IPS-NIHi7 (cell line): ENCODE measurements around the gene TOMM5.
"Not testable (repeated sequence)": the region's sequence is repeated elsewhere in the genome, so short reads cannot be mapped to it uniquely, and the experiment has no call there.

Source experiments
- DNase-seq: peaks from one replicate; pipeline ENCODE4 v3.0.0; 2012; ENCODE audit warnings: mixed read lengths; ENCODE audit errors: extremely low spot score

TOMM5 gene

DNA sequence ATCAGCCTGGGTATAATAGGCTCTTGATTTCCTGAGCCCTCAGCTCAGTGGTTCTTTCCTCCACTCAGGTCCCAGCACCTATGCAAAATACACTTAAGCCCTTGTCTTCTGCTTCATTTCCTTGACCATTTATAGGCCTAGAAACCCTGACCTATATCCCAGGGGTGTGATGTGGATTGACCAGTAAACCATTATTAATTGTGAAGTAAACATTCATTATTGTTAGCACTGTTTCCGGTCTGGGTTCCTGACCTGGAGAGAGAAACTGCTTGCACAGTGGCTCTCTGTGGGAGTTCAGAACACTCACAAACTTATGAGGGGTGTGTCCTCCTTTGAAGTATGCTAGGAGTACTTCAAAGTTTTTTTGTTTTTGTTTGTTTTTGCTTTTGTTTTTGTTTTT lies 19.6 kb upstream of the TOMM5 start:
- no peak for DNase-seq

GRCh38 chr9:37611014-37611413 lies 18.6 kb upstream of the TOMM5 start:
- DNase-seq: no peak

- no peak for DNase-seq
Measured at GRCh38 chr9:37609735-37610397, 17.5 kb upstream of the TOMM5 start.

DNA sequence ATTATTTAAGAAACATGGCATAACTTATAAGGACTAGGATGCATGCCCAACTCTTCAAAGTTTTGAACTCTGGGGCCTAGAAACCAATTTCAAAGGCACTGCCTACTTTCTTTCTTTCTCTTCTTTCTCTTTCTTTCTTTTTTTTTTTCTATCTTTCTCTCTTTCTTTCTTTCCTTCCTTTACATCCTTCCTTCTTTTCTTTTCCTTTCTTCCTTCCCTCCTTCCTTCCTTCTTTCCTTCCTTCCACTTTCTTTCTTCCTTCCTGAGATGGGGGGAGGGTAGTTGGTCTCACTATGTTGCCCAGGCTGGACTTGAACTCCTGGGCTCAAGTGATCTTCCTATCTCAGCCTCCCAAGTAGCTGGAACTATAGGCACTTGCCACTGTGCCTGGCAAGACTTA lies 15.9 kb upstream of the TOMM5 start:
- DNase-seq: no peak

GRCh38 chr9:37604296-37604695 lies 11.9 kb upstream of the TOMM5 start:
- DNase-seq: no peak

DNA sequence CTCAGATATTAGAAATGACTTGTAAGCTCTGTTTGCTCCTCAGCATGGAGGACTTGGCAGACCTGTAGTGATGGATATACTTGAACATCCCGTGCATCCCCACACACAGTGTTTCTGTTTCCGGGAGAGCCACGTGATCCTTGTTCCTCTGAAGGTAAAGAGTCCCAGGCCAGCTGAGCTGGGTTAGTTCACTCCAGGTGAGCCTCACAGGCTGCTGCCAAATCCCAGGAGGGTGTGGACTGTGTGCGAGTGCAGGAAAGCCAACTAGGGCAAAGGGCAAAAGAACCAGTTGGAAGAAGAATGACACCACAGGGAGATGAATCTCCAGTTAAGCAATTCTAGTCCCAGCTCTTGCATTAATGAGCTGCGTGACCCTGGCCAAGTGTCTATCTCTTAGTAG lies 10.4 kb upstream of the TOMM5 start:
- DNase-seq: no peak

GRCh38 chr9:37602061-37602460 lies 9.7 kb upstream of the TOMM5 start:
- DNase-seq: not testable (repeated sequence)

DNA sequence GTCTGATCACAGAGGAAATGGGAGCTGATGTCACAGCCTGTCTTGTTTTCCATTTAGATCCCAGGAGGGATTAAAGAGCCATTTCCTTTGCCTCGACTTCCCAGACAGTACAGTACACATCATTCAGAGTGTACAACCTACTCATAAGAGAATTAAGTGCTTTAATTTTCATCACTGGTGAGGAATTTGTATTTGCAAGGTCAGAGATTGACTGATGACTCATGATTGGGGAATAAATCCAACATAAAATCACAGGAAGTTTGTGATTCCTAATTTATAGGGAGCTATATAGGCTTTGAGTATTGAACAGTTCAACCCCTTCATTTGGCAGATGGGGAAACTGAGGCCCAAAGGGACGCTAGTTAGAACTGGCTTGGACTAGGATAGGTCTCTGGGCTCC lies 4.1 kb upstream of the TOMM5 start:
- no peak for DNase-seq

GRCh38 chr9:37593883-37594448 lies 1.6 kb upstream of the TOMM5 start:
- DNase-seq: no peak

- DNase-seq: no peak
Measured at GRCh38 chr9:37587521-37587920, 4.9 kb downstream of the TOMM5 start.

DNA sequence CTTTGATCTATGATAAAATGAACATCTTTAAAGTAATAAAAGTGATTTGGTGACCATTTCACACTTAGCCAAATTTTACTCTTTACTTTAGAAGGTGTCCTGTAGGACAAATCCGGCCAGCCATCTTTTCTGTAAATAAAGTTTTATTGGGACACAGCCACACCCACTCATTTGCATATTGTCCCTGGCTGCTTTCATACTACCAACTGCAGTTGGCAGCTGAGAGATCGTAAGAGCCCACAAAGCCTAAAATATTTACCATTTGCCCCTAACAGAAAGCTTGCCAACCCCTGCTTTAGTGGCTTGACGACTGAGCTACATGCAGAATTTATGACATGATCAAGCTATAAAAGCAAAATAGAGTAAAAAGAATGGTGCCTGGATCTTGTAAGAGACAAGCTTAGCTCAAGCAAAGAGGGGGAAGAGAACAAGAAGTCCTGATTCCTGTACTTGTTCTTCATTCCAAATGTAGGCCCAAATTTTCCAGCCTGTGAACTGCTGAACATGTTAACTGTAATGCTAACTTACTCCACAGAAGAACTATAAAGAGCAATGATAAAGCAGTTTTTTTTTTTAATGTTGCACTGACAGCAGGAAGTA lies 8.8 kb downstream of the TOMM5 start:
- no peak for DNase-seq

DNA sequence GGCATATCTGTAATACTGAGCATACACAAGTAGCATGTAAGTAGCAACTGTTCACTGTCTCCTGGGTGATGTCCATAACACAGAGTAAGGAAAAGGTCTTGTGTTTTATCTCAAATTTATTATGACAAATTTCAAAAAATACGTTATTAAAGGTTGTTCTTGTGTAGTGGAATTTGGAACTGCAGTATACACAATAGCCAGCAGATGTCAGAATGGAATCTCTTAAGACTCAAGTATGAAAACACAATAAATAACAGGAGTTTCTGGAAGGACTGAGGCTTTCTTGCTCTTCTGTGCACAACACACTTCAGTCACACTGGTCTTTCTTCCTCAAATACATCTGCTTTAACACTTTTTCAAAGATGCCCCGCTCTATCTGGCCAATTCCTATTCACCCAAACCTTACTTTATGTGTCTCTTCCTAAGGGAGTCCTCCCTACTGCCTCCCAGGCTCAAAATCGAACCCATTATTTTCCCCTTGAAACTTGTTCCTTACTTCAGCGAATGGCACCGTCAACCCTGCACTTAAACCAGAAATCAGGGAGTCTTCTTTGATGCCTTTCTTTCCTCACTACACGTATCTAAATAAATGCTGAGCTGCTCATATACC lies 9.7 kb downstream of the TOMM5 start:
- no peak for DNase-seq

- DNase-seq: peak; percentile 93
Measured at GRCh38 chr9:37575921-37576721, 16.3 kb downstream of the TOMM5 start, which contains the start of gene FBXO10. FBXO10 (minus strand) TSS chr9:37576380; CDS start chr9:37541768, 34,612 bp downstream.

- no peak for DNase-seq
Measured at GRCh38 chr9:37575511-37575914, 16.9 kb downstream of the TOMM5 start.

GRCh38 chr9:37575001-37575400 lies 17.4 kb downstream of the TOMM5 start:
- DNase-seq: no peak

- DNase-seq: no peak
Measured at GRCh38 chr9:37574241-37574721, 18.1 kb downstream of the TOMM5 start.

DNA sequence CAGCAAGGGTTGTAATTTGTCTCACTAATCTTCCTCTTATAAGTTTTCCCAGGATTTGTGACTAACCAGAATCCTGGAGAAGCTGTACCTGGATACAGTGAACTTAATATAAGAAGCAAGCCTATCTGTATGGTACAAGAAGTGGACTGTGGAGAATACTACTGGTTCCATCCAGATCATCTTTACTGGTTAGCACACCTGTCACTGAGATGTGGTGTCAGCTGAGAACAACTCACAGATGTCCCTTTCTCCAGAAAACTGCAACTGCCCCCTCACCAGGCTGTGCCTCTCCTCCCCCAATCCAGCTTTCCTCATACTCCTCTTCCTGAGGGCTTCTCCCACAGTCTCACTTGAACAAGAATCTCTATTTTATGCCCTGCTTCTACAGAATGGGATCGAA lies 21.1 kb downstream of the TOMM5 start:
- DNase-seq: no peak

DNA sequence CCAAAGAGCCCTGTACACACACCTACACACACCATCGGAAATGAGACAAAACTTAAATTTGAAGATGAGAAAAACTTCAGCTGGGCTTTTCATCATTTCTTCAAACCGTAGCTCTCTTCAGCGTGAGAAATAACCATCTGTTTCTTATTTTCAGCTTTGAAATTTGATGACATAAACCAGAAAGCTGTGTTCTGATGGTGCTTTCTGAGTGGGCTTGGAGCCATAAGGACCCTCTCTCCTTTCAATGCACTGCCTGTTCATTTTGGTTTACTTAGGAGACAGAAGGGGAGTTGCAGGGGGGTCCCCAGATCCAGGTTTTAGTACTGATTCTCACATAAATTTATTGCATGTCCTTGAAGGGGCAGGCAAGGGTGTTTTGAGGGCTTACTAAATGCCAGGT lies 25.7 kb downstream of the TOMM5 start:
- DNase-seq: no peak

GRCh38 chr9:37565661-37566618 lies 26.5 kb downstream of the TOMM5 start:
- DNase-seq: no peak

DNA sequence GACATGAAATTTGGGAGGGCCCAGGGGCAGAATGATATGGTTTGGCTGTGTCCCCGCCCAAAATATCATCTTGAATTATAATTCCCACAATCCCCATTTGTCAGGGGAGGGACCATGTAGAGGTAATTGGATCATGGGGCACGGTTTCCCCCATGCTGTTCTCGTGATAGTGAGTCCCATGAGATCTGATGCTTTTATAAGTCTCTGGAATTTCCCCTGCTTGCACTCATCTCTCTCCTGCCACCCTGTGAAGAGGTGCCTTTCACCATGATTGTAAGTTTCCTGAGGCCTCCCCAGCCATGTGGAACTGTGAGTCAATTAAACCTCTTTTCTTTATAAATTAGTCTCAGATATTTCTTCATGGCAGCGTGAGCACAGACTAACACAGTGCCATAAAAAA lies 27.5 kb downstream of the TOMM5 start:
- no peak for DNase-seq
